Uterus (tissue), 4 donors: ENCODE data around the gene DMC1. TPM values are rescaled to one million over a fixed set of nuclear protein-coding genes. Genes with fewer than 3 reads are reported as not detected.

Experiments
- DNase-seq, 2 donors: peaks; one replicate each; pipeline ENCODE4 v3.0.0-alpha.2; 2019 to 2020
- H3K27ac ChIP-seq, 2 donors: fragments of 200-600 bp; sonication (generic); 1 replicate in 1 of 2; 2 replicates in 1 of 2; pipeline ENCODE4 v1.5.1; 2016 to 2018
- H3K27me3 ChIP-seq, 2 donors: fragments of 200-600 bp; sonication (generic); one replicate each; pipeline ENCODE4 v1.5.1; 2018 to 2019; ENCODE audit warnings: control low read depth in 1 of 2
- H3K36me3 ChIP-seq, 2 donors: fragments of 200-600 bp; sonication (generic); one replicate each; pipeline ENCODE4 v1.5.1; 2019; ENCODE audit warnings: control low read depth in 1 of 2
- H3K4me1 ChIP-seq, 2 donors: fragments of 200-600 bp; sonication (generic); one replicate each; pipeline ENCODE4 v1.5.1; 2018 to 2019; ENCODE audit warnings: control low read depth in 1 of 2
- H3K4me3 ChIP-seq, 2 donors: fragments of 200-600 bp; sonication (generic); 1 replicate in 1 of 2; 2 replicates in 1 of 2; pipeline ENCODE4 v1.5.1; 2018 to 2019; ENCODE audit warnings: mild to moderate bottlenecking in 1 of 2
- H3K9me3 ChIP-seq, 2 donors: fragments of 200-600 bp; sonication (generic); one replicate each; pipeline ENCODE4 v1.5.1; 2019; ENCODE audit warnings: control low read depth in 1 of 2
- CTCF ChIP-seq, 4 experiments: fragments of 200-600 bp in 2 of 4; fragments of 450-650 bp in 2 of 4; sonication (generic) in 2 of 4; IDR thresholded peaks; one replicate each; pipeline ENCODE4 v1.5.1; 2016 to 2019; ENCODE audit warnings: antibody characterized with exemption in 4 of 4, mild to moderate bottlenecking in 2 of 4, moderate library complexity in 1 of 4
- POLR2A ChIP-seq, 2 donors: fragments of 450-650 bp; IDR thresholded peaks; one replicate each; pipeline ENCODE4 v1.6.1; 2016; ENCODE audit warnings: antibody characterized with exemption in 2 of 2, mild to moderate bottlenecking in 1 of 2, moderate library complexity in 1 of 2
- intact Hi-C: fragments of 100-400 bp; cut with DNase I; formaldehyde crosslinking; loops from one replicate; pipeline ENCODE4 v1.15.1; 2023; ENCODE audit warnings: low total_unique reads
- total RNA-seq, 4 donors: library from RNA; depleted of rRNA in 3 of 4; stranded (reverse); fragments of >200 nt in 3 of 4; gene quantifications; one replicate each; pipeline versions ENCODE4 v1.1.0 to v1.2.4, GENCODE V29; 2014 to 2023
- donor health status: DM: yes; HTN: yes; CAD: no.

DMC1 gene
- total RNA-seq, 4 donors from 2014 or later: 0.26 to 8.4 (median 5.2) TPM; not detected in 1

- H3K27me3 ChIP-seq: no peaks in the 10 kb centered on the region
- H3K36me3 ChIP-seq: peaks cover 0 to 3% of the 10 kb centered on the region in 2 donors
- H3K4me3 ChIP-seq: no peak overlapping the region
- intact Hi-C loops: no loop called here
- H3K27ac ChIP-seq: peak overlapping the region; percentile 12 to 46
- TF ChIP-seq CTCF (IDR thresholded peaks at IDR 0.05): no peak
- TF ChIP-seq POLR2A (IDR thresholded peaks at IDR 0.05): no peak
- no peaks in the 10 kb centered on the region for H3K9me3 ChIP-seq
- DNase-seq: peak; percentile 68 to 73
- H3K4me1 ChIP-seq: no peaks in the 10 kb centered on the region
Observed at GRCh38 chr22:38490915-38491314, 79.1 kb downstream of the DMC1 start.

GRCh38 chr22:38490475-38490874 lies 79.5 kb downstream of the DMC1 start:
- Histone ChIP-seq H3K4me3 (no peak overlapping the region), H3K27ac (peak overlapping the region; percentile 12 to 46), H3K27me3 (no peaks in the 10 kb centered on the region), H3K36me3 (peaks cover 0 to 3% of the 10 kb centered on the region in 2 donors), H3K9me3 (no peaks in the 10 kb centered on the region), H3K4me1 (no peaks in the 10 kb centered on the region)
- intact Hi-C loops: no loop called here
- DNase-seq: no peak
- TF ChIP-seq CTCF (IDR thresholded peaks at IDR 0.05) (no peak), POLR2A (IDR thresholded peaks at IDR 0.05) (no peak)

- Histone ChIP-seq H3K27me3 (no peaks in the 10 kb centered on the region), H3K9me3 (no peaks in the 10 kb centered on the region), H3K27ac (no peak overlapping the region), H3K36me3 (peaks cover 0 to 3% of the 10 kb centered on the region in 2 donors), H3K4me1 (no peaks in the 10 kb centered on the region), H3K4me3 (no peak overlapping the region)
- intact Hi-C loops: no loop called here
- no peak for DNase-seq
- TF ChIP-seq CTCF (IDR thresholded peaks at IDR 0.05) (no peak), POLR2A (IDR thresholded peaks at IDR 0.05) (no peak)
Observed at GRCh38 chr22:38489561-38490145, 80.3 kb downstream of the DMC1 start.

GRCh38 chr22:38489142-38489541 lies 80.8 kb downstream of the DMC1 start:
- Histone ChIP-seq H3K27me3 (no peaks in the 10 kb centered on the region), H3K4me1 (no peaks in the 10 kb centered on the region), H3K9me3 (no peaks in the 10 kb centered on the region), H3K4me3 (no peak overlapping the region), H3K27ac (no peak overlapping the region), H3K36me3 (peaks cover 0 to 3% of the 10 kb centered on the region in 2 donors)
- DNase-seq: no peak
- TF ChIP-seq POLR2A (IDR thresholded peaks at IDR 0.05) (no peak), CTCF (IDR thresholded peaks at IDR 0.05) (no peak)
- intact Hi-C loops: no loop called here

- intact Hi-C loops: no loop called here
- Histone ChIP-seq H3K9me3 (no peaks in the 10 kb centered on the region), H3K27ac (no peak overlapping the region), H3K36me3 (peaks cover 0 to 3% of the 10 kb centered on the region in 2 donors), H3K4me1 (no peaks in the 10 kb centered on the region), H3K27me3 (no peaks in the 10 kb centered on the region), H3K4me3 (no peak overlapping the region)
- TF ChIP-seq POLR2A (IDR thresholded peaks at IDR 0.05): no peak
- no peak for TF ChIP-seq CTCF (IDR thresholded peaks at IDR 0.05)
- DNase-seq: no peak
Observed at GRCh38 chr22:38487946-38488345, 82.0 kb downstream of the DMC1 start.
